H7 (cell line): ENCODE measurements around the gene HS6ST3. TPM values are rescaled to one million over a fixed set of nuclear protein-coding genes. Genes with fewer than 3 reads are reported as not detected.

Experiments used
- DNase-seq: peaks from one replicate; pipeline ENCODE4 v3.0.0; 2012
- H3K27me3 ChIP-seq: 2 replicates; pipeline ENCODE4 v1.6.0; 2011; ENCODE audit warnings: mild to moderate bottlenecking, low read length; ENCODE audit not compliant: control insufficient read depth, insufficient read depth
- H3K36me3 ChIP-seq: replicated peaks from 2 replicates; pipeline ENCODE4 v1.5.1; 2011; ENCODE audit warnings: low read length; ENCODE audit not compliant: control insufficient read depth, insufficient read depth
- H3K4me3 ChIP-seq: 2 replicates; pipeline ENCODE4 v1.5.1; 2011; ENCODE audit warnings: low read depth, mild to moderate bottlenecking, control low read depth, low read length, moderate library complexity; ENCODE audit not compliant: insufficient read depth
- total RNA-seq: library from RNA; depleted of rRNA; stranded (reverse); fragments of >200 nt; shearing (Covaris generic); gene quantifications from 2 replicates; pipeline ENCODE4 v1.2.3, GENCODE V29; 2014

The HS6ST3 gene
- total RNA-seq, 1 experiment from 2014 or later = 0.21 TPM

DNA sequence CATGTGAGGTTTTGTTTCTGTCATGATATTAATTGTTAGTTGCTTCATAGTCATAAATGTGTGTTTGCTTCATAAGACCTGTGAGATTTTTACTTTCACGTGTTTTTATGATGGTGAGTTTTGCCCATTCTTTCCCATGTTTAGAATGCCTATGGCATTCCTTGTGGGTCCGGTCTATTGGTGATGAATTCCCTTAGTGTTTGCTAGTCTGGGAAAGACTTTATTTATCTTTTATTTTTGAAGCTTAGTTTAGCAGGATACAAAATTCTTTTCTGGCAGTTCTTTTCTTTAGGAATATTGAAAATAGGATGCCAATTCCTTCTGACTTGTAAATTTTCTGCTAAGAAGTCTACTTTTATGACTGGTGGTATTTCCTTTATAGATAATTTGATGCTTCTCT, 571.7 kb downstream of the HS6ST3 start:
- no peak overlapping the region for H3K4me3 ChIP-seq
- H3K27me3 ChIP-seq = no peaks in the 10 kb centered on the region
- H3K36me3 ChIP-seq = no peaks in the 10 kb centered on the region
- DNase-seq = no peak

- no peak for DNase-seq
- no peaks in the 10 kb centered on the region for H3K27me3 ChIP-seq
- no peak overlapping the region for H3K4me3 ChIP-seq
- no peaks in the 10 kb centered on the region for H3K36me3 ChIP-seq
These were observed 572.1 kb downstream of the HS6ST3 start for GRCh38 chr13:96662036-96662435.

DNA sequence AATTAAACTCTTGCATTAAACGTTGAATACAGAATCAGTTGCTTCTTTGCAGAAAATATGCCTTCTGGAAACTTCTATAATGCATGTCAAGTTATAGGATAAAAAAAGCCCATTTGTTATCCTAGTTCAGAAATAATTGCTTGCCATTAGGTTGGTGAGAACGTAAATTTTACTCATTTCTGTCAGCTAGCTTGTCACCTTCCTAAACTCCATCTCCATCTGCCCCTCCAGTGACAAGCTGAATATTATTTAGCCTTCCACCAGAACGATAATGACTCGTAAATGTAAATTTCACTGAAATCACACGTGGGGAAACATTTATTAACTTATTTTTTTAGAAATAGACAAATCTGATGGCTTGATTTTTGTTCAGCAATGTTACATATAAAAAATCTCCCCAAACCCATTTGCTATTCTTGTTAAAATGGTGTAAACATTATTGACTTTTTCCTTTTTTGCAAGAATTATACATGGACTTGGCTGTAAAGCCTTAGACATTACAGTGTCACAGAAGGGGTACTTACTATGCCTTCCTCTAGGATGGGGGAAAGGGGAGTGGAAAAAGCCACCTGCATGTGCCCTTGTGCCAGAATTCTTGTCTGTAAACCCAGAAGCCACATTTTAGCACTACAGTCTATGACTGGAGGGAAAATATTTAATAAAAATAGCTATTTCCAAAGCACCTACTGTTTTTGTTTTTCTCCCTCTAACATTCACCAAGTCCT, 577.5 kb downstream of the HS6ST3 start:
- Histone ChIP-seq H3K27me3 (no peaks in the 10 kb centered on the region), H3K4me3 (no peak overlapping the region), H3K36me3 (no peaks in the 10 kb centered on the region)
- DNase-seq = no peak

- no peak for DNase-seq
- H3K4me3 ChIP-seq = no peak overlapping the region
- H3K36me3 ChIP-seq = no peaks in the 10 kb centered on the region
- no peaks in the 10 kb centered on the region for H3K27me3 ChIP-seq
These were observed 581.2 kb downstream of the HS6ST3 start for GRCh38 chr13:96671073-96671472.

DNA sequence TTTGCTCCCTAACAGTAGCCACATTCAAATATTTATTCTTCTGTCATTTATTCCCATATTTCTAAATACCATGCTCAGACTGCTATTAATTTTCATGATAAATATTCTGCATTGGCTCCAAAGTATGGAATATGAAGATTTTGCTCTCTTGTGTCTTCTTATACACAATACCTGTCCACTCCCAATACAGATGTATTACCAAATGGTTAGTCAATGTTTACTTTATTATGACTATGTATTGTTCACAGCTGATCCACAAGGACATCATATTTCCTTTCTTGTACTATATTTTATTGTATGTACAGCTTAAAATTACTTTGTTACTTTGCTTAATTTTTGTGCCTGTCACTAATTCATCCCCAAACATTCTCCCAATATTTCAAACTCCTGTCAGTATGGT, 582.1 kb downstream of the HS6ST3 start:
- Histone ChIP-seq H3K27me3 (no peaks in the 10 kb centered on the region), H3K36me3 (no peaks in the 10 kb centered on the region), H3K4me3 (no peak overlapping the region)
- no peak for DNase-seq

DNA sequence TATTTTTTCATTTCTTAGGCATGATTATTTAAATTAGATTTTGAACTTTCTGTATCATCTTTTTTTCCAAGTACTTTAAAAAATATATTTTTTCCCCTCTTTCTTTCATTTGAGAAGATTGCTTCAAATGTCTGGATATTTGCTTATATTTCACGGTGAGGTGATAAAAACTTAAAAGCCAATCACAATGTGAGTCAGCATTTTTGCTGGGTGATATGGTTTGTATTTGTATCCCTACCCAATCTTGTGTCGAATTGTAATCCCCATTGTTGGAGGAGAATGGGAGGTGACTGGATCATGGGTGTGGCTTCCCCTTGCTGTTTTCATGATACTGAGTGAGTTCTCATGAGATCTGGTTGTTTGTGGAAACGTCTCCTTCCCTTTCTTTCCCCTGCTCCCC, 583.9 kb downstream of the HS6ST3 start:
- Histone ChIP-seq H3K36me3 (no peaks in the 10 kb centered on the region), H3K4me3 (no peak overlapping the region), H3K27me3 (no peaks in the 10 kb centered on the region)
- no peak for DNase-seq

DNA sequence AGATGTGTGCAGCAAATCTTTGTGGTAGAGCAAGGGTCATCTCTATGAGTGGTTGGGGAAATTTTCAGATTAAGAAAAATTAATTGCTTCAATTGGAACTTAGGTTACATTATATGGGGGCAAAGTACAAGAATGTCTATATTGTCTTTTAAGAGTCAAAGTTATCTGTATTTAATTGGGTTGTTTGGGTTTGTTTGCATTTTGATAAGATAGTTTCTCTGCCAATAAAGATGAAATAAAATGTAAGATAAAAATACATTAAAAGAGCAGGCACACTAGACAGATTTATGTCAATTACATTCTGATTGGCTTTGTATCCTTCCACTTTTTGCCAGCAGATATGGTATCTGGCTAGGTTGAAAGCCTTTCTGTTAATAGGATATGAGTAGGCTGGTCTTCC, 587.1 kb downstream of the HS6ST3 start:
- no peak for DNase-seq
- H3K27me3 ChIP-seq = no peaks in the 10 kb centered on the region
- no peaks in the 10 kb centered on the region for H3K36me3 ChIP-seq

GRCh38 chr13:96678801-96679200, 588.9 kb downstream of the HS6ST3 start:
- H3K27me3 ChIP-seq = no peaks in the 10 kb centered on the region
- H3K4me3 ChIP-seq = no peak overlapping the region
- no peak for DNase-seq
- H3K36me3 ChIP-seq = no peaks in the 10 kb centered on the region

More for the DNA sequence above, 587.1 kb downstream of the HS6ST3 start:
- no peak overlapping the region for H3K4me3 ChIP-seq

DNA sequence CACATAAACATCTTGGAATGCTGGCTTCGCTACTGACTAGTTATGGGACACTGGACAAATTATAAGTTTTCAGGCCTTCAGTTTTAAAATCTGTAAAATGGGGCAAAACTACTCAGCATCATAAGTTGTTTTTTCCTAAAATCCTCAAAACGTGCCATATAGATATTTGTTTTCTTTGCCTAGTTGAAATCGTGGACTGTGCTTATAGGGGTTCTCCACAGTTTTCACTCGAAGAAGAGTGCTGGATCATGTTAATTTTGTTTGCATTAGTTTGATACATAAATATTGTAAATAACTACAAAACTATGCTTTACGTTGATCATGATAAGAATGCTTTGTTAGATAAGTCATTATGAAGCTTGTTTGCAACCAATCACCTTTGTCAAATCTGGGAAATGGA, 591.0 kb downstream of the HS6ST3 start:
- H3K27me3 ChIP-seq = no peaks in the 10 kb centered on the region
- no peaks in the 10 kb centered on the region for H3K36me3 ChIP-seq
- H3K4me3 ChIP-seq = no peak overlapping the region
- DNase-seq = no peak

- H3K27me3 ChIP-seq = no peaks in the 10 kb centered on the region
- DNase-seq = no peak
- no peaks in the 10 kb centered on the region for H3K36me3 ChIP-seq
- H3K4me3 ChIP-seq = no peak overlapping the region
These were observed 591.9 kb downstream of the HS6ST3 start for GRCh38 chr13:96681766-96682165.

DNA sequence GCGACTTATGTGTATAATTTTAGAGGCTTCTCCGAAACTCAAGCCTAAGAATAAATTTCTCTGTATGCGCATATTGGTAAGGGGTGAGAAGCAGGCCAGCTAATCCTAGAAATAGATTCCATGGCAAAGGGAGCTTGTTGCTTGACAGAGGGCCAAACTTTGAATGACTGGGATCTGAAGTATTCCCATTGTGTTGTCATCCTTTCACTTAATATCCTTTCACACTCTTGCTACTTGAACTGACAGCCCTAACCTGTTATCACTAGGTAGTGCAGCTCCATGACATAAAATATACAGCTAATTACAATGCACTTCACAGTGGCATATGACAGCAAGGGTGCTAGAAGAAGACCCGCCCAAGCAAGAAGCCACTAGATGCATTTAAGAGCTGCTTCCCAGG, 594.6 kb downstream of the HS6ST3 start:
- no peak for DNase-seq
- Histone ChIP-seq H3K27me3 (no peaks in the 10 kb centered on the region), H3K36me3 (no peaks in the 10 kb centered on the region), H3K4me3 (no peak overlapping the region)

DNA sequence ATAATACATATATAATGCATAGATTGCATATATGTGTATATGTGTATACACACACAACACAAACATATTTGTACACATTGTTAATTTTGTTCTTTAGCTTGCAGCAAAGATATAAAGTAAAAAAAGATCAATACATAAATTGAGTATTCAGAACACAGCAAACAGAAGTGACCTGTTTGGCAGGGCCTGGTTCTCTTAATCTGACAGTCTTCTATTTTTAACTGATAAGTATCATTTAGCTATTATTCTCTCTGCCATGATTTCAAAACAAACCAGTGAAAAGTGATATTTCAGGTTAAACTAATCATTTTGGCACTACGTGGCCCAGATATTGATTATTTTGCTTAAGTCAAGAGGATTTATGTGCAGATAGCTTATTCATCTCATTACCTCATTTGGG, 595.0 kb downstream of the HS6ST3 start:
- H3K27me3 ChIP-seq = no peaks in the 10 kb centered on the region
- H3K4me3 ChIP-seq = no peak overlapping the region
- no peak for DNase-seq
- H3K36me3 ChIP-seq = no peaks in the 10 kb centered on the region

GRCh38 chr13:96686286-96686685, 596.4 kb downstream of the HS6ST3 start:
- Histone ChIP-seq H3K36me3 (no peaks in the 10 kb centered on the region), H3K4me3 (no peak overlapping the region), H3K27me3 (no peaks in the 10 kb centered on the region)
- no peak for DNase-seq

DNA sequence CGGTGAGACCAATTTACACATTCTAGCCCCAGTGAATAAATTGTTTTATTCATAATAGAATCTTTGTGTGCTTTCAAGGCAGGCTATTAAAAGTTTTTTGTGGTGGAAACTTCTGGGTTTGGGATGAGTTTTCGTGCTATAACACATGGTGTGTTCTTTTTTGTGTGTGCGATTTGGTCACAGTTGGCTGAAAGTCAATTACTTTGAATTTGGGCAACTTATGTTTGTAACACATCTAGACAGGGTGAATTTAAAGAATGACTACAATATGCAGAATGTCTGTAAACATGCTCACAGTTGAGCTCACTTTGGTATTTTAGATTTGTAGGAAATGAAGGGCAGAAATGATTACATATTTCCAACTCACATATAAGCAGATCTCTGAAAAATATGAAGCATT, 597.3 kb downstream of the HS6ST3 start:
- Histone ChIP-seq H3K27me3 (no peaks in the 10 kb centered on the region), H3K36me3 (no peaks in the 10 kb centered on the region), H3K4me3 (no peak overlapping the region)
- no peak for DNase-seq

DNA sequence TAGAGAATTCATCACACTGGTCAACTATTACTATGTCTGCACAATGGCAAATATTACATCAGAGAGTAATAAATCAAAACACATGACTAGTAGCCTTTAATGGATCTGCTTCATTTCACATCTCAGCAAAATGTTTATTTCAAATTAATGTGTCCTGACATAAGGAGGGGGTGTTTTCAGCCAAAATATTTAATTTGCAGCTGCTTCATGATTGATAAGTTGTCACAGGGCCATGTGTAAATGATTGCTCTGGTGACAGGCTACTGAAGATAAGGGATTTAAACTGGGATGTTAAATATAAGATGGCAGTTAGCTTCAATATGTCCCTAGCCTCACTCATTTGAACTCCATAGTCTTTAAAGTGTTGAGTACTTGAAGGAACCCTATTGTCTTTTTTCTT, 601.1 kb downstream of the HS6ST3 start:
- Histone ChIP-seq H3K36me3 (no peaks in the 10 kb centered on the region), H3K27me3 (no peaks in the 10 kb centered on the region)
- DNase-seq = no peak

DNA sequence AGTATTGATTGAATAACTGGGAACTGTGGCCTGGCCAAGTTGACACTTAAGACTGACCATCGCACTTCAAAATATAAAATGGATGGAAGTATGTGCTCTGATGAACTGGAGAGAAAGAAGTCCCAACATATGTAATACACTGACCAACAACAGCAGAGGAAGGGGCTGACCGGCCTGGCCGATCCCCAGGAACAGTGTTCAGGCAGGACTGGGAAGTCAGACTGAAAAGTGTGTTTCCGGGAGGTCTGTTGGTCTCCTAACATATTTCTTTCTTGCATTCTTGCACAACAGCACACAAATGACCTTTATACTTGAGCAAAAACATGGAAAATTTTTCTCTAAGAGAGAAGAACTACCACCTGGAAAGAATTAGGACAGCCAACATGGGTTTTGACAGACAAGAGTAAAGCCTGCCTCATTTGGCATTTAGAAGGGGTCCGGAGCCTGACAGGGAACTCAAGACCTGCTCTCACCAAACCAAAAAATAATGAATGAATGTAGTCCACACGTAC, 606.5 kb downstream of the HS6ST3 start:
- H3K4me3 ChIP-seq = no peak overlapping the region
- H3K27me3 ChIP-seq = no peaks in the 10 kb centered on the region
- H3K36me3 ChIP-seq = no peaks in the 10 kb centered on the region
- DNase-seq = no peak

More for the DNA sequence above, 601.1 kb downstream of the HS6ST3 start:
- no peak overlapping the region for H3K4me3 ChIP-seq
